T-helper 1 cell treated with Interleukin-12 subunit alpha and Interleukin-12 subunit beta and Interleukin-4 antibody, amounts not matched to agents 30 ng/mL and 1 ng/mL, for 36 hours (primary cell): ENCODE results near the gene KRT12. TPM values are rescaled to one million over a fixed set of nuclear protein-coding genes. Genes with fewer than 3 reads are reported as not detected.

ENCODE experiments used
- intact Hi-C: fragments of 100-400 bp; cut with micrococcal nuclease; formaldehyde crosslinking; loops from one replicate; pipeline ENCODE4 v1.15.1; 2024
- total RNA-seq: library from RNA; stranded (reverse); gene quantifications from 2 replicates; pipeline ENCODE4 v1.2.3, GENCODE V29; 2022

The KRT12 gene
- total RNA-seq, 1 donor from 2014 or later = not detected

DNA sequence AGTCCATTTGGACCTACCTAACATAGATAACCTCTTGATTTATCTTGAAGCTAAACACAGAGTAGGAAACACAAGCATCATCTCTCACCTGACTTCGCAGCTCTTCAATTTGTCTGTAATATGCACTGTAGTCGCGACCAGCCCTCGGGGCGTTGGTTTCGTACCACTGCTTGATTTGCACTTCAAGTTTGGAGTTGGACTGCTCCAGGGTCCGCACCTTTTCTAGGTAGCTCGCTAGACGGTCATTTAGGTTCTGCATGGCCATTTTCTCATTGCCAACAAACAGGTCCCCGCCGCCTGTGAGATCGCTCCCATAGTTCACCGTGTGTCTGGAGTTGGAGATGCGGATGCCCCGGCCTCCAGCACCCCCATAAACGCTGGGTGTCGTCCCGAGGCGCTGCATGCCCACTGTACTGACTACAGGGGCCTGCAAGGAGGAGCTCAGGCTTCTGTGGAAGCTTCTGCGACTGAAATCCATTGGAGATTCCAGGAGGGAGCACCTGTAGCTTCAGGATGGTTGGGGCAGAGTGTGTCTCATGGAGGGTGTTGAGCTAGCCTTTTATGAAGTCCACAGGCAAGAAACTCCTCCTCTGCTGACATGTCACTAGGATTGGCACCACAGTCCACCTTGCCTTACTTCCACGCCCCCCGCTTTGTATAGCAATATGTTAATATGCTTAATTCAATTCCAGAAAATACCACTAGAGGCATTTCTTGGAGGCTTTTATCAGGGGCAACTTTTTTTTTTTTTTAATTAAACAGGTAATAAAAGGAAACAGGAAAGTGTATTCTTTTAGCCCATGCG is 17.9 kb upstream of the KRT12 start, which contains the start of gene KRT20:
TSS of gene KRT20 (minus strand) at position 535 of the 805 bp plus-strand sequence. CDS start at position 478, 57 bp downstream.
- intact Hi-C loops = no loop called here

- intact Hi-C loops = no loop called here
Observed at GRCh38 chr17:40883626-40884334, 16.8 kb upstream of the KRT12 start.

- intact Hi-C loops = no loop called here
Observed at GRCh38 chr17:40883031-40883430, 16.0 kb upstream of the KRT12 start.

GRCh38 chr17:40879026-40879425 is 12.0 kb upstream of the KRT12 start:
- intact Hi-C loops = no loop called here

- intact Hi-C loops = no loop called here
Observed at GRCh38 chr17:40878044-40878443, 11.0 kb upstream of the KRT12 start.

DNA sequence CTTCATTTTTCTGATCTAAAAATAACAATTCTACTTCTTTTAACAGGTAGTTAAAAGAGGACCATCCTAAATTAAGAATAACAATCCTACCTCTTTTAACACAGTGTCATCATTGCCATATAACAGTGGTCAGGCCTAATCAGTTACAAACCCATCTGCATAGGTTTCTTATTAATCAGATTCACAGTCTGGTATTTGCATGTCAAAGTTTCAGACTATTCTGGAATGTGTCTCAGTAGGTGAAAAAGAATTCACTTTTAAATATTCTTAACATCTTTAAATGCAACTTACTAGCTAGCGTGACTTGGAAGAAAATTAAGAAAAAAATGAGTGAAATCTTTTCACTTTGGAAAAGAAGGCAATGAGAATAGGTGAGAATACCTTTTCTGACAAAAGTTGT is 6.8 kb upstream of the KRT12 start:
- intact Hi-C loops = no loop called here

- intact Hi-C loops = no loop called here
Observed at GRCh38 chr17:40873255-40873654, 6.2 kb upstream of the KRT12 start.

GRCh38 chr17:40872416-40872815 is 5.4 kb upstream of the KRT12 start:
- intact Hi-C loops = no loop called here

- intact Hi-C loops = no loop called here
Observed at GRCh38 chr17:40871316-40871715, 4.3 kb upstream of the KRT12 start.

GRCh38 chr17:40870136-40870535 is 3.1 kb upstream of the KRT12 start:
- intact Hi-C loops = no loop called here

GRCh38 chr17:40864661-40865390 is 2.2 kb downstream of the KRT12 start:
- intact Hi-C loops = no loop called here

DNA sequence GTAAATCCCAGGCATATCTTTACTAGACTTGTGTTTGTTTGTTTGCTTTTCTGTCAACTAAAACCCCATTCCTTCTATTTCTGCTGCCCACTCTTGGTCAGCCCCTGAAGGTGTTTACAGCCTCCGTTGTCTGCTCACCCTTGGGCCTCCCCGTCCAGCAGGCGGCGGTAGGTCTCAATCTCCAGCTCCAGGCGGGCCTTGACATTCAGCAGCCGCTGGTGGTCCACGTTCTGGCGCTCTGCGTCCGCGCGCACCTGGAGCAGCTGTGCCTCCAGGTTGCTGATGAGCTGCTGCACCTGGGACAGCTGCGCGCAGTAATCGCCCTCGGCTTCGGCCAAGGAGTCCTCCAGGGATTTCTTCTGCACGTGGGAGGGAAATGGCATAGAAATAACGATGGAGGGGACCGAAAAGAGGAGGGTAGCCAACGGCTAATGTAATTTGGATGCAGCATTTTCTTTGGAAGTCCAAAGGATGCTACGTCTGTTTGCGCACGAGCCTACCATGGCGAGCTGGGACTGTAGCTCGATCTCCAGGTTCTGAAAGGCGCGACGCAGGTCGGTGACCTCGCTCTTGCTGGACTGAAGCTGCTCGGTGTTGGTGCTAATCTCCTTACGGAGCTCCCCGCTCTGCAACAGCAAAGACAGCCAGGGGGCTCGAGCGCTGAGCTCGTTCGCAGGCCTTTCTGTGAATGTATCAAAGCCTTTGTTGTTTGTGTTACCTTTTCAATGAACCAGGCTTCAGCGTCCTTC is 3.9 kb downstream of the KRT12 start:
- intact Hi-C loops = no loop called here

DNA sequence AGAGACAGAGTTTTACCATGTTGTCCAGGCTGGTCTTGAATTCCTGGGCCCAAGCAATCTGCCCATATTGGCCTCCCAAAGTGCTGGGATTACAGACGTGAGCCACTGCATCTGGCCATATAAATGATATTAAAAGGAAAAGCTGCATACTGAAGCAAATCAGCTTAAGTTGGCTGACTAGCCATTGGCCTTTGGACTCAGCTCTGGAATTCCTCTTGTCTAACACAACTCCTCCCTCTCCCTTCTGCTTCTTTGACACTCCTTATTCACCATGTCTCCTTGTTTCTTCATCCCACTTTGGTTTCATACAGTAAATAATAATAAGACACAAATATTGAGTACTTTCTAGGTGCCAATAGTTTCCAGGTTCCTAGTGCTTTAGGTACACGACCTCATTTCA is 7.5 kb downstream of the KRT12 start:
- intact Hi-C loops = loop anchor here (5.0 kb wide), 1 partner anchor 57 kb away; no protein-coding TSS in a partner anchor

GRCh38 chr17:40858667-40859066 is 8.4 kb downstream of the KRT12 start:
- intact Hi-C loops = loop anchor here (5.0 kb wide), 1 partner anchor 56 kb away; no protein-coding TSS in a partner anchor

- intact Hi-C loops = loop anchor here (1.0 to 5.0 kb wide), 4 partner anchors 55 to 805 kb away; no protein-coding TSS in a partner anchor
Observed at GRCh38 chr17:40857535-40857934, 9.5 kb downstream of the KRT12 start.

DNA sequence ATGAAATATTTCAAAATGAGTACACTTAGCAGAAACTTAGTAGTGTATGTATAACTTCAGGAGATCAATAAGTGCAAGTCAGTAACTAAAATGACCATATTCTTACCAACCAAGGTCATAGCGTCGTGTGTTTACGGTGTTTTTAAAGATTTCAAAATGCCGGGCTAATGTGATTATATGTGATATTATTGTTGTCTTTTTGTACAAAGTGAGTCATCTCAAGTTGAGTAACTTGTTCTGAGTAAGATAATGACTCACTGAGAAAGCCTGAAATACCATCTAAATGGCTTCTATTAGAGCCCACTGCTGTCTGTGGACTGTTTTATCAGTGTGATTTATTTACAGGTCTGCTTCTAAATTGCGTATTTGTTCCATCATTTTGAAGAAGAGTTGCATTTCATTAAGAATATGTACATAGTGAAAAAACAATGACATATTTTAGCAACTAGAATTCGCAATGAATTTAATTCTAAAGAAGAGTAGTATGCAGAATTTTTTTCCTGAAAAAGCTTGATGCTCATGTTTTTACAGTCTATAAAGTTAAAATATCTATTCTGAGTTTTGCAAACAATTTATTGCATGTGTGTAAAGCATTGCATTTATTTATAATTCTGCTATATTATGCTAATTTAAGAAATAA is 12.7 kb downstream of the KRT12 start:
- intact Hi-C loops = no loop called here

DNA sequence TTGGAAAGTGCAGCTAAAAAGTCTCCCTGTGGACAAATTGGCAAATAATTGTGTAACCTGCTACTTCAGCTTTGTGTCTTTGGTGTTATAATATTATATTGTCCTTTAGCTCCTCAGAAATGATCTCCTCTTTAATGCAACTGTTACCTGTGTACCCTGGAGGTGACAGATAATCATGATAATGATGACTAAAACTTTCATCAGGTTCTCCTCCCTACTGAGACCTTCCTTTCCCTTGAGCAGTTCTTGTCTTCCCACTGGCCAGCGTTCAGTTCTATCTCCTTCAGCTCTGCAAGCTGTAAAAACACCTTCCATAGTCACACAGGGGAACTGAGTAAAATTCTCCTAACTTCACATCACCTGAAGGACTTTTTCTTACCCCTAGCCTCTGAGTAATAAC is 14.7 kb downstream of the KRT12 start:
- intact Hi-C loops = no loop called here

GRCh38 chr17:40850293-40850972 is 16.6 kb downstream of the KRT12 start:
- intact Hi-C loops = no loop called here

- intact Hi-C loops = no loop called here
Observed at GRCh38 chr17:40849723-40850122, 17.3 kb downstream of the KRT12 start.
